ENCODE results near the gene CYS1.

DNA sequence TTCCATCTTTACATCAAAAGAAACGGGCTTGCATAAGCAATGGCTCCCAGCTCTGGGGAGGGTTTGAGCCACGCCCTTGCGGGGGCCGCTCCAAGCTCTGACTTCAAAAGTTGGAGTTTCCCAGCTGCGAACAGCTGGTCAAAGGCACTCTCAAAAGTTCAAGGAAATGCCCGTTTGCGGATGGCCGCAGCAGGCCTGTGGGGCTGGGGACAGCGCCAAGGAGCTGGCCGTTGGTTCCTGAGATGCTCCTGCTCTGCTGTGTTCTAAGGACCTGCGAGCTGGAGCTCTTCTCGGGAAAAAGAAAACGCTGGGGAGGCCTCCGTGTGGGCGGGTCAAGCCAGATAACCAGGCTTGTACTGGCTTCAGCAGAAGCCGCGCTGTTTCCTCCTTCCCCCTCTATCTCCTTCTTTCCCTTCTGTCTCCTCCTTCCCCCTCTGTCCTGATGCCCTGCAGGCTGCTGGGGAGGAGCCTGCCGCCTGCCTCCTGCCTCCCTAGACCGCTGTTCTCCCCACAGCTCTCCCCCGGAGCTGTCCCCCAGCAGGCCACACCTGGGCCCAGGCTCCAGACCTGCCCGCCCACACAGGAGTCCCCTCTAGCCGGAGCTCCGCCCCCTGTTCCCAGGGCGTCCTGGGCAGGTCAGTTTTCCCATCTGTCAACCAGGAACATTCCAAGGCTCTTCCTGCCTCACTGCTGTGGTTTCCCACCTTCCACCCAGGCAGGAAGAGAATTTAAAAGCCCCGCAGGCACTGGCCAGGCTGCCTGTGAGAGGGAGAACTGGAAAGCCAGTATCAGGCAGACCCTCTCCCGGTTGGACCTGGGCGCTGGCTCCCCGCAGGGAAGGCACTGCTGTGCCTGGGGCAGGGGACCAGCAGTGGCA lies 22.7 kb downstream of the CYS1 start:
- TF ChIP-seq CTCF (IDR thresholded peaks at IDR 0.05) (no peak), POLR2AphosphoS5 (IDR thresholded peaks at IDR 0.05) (no peak), POLR2A (IDR thresholded peaks at IDR 0.05) (no peak)

All from breast epithelium (tissue), 3 donors.